Mononuclear cell (primary cell): ENCODE measurements around the gene SYTL3. TPM values are rescaled to one million over a fixed set of nuclear protein-coding genes. Genes with fewer than 3 reads are reported as not detected.

Source experiments
- H3K27me3 ChIP-seq: 2 replicates; pipeline ENCODE4 v1.6.0; 2011; ENCODE audit warnings: low read length, control low read depth; ENCODE audit not compliant: insufficient read depth
- H3K4me1 ChIP-seq: 2 replicates; pipeline ENCODE4 v1.5.1; 2011; ENCODE audit warnings: mild to moderate bottlenecking, low read length, control low read depth; ENCODE audit not compliant: insufficient read depth
- H3K4me3 ChIP-seq: 2 replicates; pipeline ENCODE4 v1.5.1; 2011; ENCODE audit warnings: mild to moderate bottlenecking, low read length, moderate library complexity
- H3K9me3 ChIP-seq: 2 replicates; pipeline ENCODE4 v1.5.1; 2011; ENCODE audit warnings: low read depth, mild to moderate bottlenecking, control low read depth, low read length
- total RNA-seq: library from RNA; depleted of rRNA; stranded (reverse); fragments of >200 nt; gene quantifications from one replicate; pipeline ENCODE4 v1.2.3, GENCODE V29; 2012

The SYTL3 gene
- total RNA-seq, 1 donor, result 35.7 TPM

GRCh38 chr6:158767709-158768108, 117.9 kb downstream of the SYTL3 start:
- no peak overlapping the region for H3K4me3 ChIP-seq
- H3K27me3 ChIP-seq, result no peaks in the 10 kb centered on the region
- peaks cover 13% of the 10 kb centered on the region for H3K4me1 ChIP-seq
- H3K9me3 ChIP-seq, result no peaks in the 10 kb centered on the region

DNA sequence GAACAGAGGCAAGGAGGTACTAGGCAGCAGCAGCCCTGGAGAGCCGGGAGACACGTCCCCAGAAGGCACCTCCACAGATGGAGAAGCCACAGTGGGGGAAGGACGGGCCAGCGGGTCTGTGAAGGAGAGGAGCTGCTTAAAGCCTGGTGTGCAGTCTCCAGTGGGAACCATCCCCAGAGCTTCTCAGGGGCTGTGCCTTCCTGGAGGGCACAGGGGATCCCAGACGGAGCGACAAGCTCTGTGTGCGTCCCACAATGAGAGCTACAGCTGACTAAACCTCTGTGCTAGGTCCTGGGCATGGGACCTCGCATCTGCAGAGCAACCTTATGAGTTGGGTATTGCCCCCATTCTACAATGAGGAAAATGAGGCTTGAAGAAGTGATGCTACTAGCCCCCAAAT, 118.6 kb downstream of the SYTL3 start:
- Histone ChIP-seq H3K4me1 (peaks cover 20% of the 10 kb centered on the region), H3K4me3 (no peak overlapping the region), H3K9me3 (no peaks in the 10 kb centered on the region), H3K27me3 (no peaks in the 10 kb centered on the region)

DNA sequence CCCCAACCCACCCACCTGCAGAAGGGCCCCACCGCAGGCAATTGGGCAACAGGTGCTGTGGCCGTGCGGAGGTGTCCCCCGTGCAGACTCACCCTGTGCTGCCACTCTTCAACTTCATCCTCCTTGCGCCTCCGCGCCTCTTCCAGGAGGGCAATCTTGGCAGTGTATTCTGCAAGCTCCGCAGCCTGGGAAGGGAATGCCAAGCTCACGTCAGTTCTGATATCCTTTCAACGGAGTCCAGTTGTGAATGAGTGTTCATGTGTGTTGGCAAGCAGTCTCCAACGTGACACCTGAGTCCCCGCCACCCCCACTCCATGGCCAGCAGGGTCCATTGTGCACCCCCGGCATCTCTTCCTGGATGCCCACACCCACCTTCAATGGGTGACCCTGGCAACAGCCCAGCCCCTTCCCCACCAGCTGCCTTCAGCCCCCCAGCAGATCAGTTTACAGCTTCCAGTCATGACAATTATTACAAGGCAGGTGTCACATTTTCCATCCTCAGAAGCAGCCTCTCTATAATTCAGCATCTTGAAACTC, 119.4 kb downstream of the SYTL3 start:
- Histone ChIP-seq H3K4me1 (peaks cover 22% of the 10 kb centered on the region), H3K27me3 (no peaks in the 10 kb centered on the region), H3K9me3 (no peaks in the 10 kb centered on the region), H3K4me3 (no peak overlapping the region)

DNA sequence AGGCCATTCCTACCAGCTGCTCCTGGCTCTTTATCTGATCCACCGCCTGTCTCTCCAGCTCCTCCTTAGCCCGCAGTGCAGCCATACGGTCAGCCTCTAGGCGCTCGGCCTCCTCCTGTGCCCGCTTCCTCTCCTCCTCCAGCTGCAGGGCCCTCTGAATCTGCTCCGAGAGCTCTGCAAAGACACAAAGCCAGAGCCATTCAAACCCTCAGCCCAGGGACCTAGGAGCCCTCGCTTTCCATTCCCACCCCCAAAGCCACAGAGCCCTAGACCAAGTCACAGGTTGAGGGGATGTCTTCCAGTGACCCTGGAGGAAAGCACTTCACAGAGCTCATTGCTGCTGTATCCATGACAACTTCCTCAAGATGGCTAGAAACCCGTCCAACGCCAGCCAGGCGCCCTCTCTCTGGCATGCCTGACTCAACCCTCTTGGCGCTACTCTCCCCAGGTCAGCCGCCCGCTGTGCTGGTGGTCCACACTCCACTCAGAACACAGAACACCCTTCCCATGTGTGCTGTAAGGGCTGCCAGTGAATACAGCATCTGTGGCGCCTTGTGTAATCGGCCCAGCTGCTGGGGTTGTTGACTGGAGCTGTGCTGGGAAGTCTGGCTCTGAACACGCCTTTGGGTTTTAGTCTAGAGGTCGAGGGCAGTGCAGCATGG, 120.0 kb downstream of the SYTL3 start:
- no peak overlapping the region for H3K4me3 ChIP-seq
- H3K9me3 ChIP-seq, result no peaks in the 10 kb centered on the region
- H3K4me1 ChIP-seq, result peaks cover 22% of the 10 kb centered on the region
- H3K27me3 ChIP-seq, result no peaks in the 10 kb centered on the region

DNA sequence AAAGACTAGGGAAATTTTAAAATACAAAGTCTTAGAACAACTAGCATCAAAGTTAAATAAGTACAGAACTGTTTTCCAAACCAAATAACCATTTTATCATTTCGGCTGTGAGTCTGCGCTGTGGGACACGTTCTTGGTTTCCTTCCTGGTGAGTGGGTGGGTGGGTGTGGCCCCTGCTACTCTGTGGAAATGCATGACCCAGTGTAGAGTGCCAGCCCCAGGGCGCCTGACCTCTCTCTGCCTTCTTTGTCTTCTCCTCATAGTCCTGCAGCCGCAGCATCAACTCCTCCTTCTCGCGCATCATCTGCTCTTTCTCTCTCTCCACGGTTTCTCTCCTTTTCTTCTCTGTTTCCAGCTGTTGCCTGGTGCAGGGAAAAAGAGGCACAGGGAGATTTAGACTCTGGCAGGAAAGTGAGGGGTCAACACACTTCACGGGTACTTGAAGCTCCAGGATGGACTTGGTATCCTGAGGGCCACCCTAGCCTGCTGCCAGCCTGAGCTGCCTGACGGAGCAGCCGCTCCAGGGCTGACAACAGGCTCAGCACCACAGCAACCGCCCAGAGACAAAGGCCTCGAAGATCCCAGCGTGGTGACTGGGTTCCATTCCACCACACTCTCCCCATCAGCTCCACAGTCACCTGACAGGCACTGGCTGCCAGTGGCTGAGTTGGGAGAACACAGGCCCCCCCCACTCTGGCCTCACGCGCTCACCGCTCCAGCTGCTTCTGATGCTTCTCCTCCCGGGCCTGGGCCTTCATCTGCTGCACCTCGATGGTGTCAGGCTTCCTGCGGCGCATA, 120.9 kb downstream of the SYTL3 start:
- H3K4me1 ChIP-seq, result peaks cover 22% of the 10 kb centered on the region
- no peak overlapping the region for H3K4me3 ChIP-seq
- H3K27me3 ChIP-seq, result no peaks in the 10 kb centered on the region
- H3K9me3 ChIP-seq, result no peaks in the 10 kb centered on the region

GRCh38 chr6:158771399-158772152, 121.7 kb downstream of the SYTL3 start:
- H3K27me3 ChIP-seq, result no peaks in the 10 kb centered on the region
- no peak overlapping the region for H3K4me3 ChIP-seq
- H3K9me3 ChIP-seq, result no peaks in the 10 kb centered on the region
- H3K4me1 ChIP-seq, result peaks cover 22% of the 10 kb centered on the region

GRCh38 chr6:158772172-158772571, 122.3 kb downstream of the SYTL3 start:
- peaks cover 22% of the 10 kb centered on the region for H3K4me1 ChIP-seq
- H3K9me3 ChIP-seq, result no peaks in the 10 kb centered on the region
- no peak overlapping the region for H3K4me3 ChIP-seq
- H3K27me3 ChIP-seq, result no peaks in the 10 kb centered on the region

- H3K27me3 ChIP-seq, result no peaks in the 10 kb centered on the region
- peaks cover 22% of the 10 kb centered on the region for H3K4me1 ChIP-seq
- H3K4me3 ChIP-seq, result no peak overlapping the region
- no peaks in the 10 kb centered on the region for H3K9me3 ChIP-seq
Measured at GRCh38 chr6:158772851-158773371, 123.1 kb downstream of the SYTL3 start.

DNA sequence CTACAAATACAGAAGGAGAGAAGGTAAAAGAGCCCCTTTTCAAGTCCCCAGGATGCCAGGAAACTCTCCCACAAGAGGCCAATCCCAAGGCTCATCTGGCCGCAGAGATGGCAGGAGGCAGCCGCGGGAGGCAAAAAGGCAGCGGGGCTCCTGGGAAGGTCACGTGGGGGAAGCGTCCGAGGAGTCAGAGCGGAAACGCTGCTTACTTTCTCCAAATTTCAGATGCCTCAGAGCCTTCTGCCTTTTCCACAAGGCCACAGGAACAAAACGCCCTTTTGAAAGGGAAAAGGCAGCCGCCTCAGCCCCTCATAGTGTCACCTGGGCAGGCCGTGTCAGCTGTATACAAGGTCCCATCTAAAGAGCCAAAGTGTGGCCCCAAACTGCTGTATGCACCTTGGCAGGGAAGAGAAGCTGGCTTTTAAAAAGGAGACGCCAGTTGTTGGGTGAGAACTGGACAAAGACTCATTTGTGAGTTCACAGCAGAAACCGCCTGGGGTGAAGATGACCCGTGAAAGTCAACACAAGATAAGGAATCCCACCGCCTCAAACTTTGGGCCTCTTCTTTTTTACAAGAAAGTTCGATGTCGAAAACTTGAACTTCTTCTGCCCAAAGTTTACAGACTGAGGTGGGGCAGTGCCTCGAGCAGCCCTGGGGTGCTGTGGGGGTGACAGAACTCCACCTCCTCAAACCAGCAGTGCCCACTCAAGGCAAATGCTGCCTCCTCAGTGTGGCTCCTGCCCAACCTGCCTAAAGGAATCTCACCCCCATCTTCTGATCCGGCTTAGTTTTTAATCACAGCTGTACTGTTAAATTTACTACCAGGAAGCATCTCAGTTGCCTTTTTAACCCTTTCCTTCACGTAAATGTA, 124.0 kb downstream of the SYTL3 start:
- H3K9me3 ChIP-seq, result no peaks in the 10 kb centered on the region
- peaks cover 22% of the 10 kb centered on the region for H3K4me1 ChIP-seq

GRCh38 chr6:158774717-158775449, 125.0 kb downstream of the SYTL3 start:
- no peak overlapping the region for H3K4me3 ChIP-seq
- H3K9me3 ChIP-seq, result no peaks in the 10 kb centered on the region
- H3K4me1 ChIP-seq, result peaks cover 22% of the 10 kb centered on the region
- H3K27me3 ChIP-seq, result no peaks in the 10 kb centered on the region

More for the DNA sequence above, 124.0 kb downstream of the SYTL3 start:
- no peak overlapping the region for H3K4me3 ChIP-seq
- no peaks in the 10 kb centered on the region for H3K27me3 ChIP-seq

GRCh38 chr6:158775832-158776231, 126.0 kb downstream of the SYTL3 start:
- H3K9me3 ChIP-seq, result no peaks in the 10 kb centered on the region
- peaks cover 21% of the 10 kb centered on the region for H3K4me1 ChIP-seq
- H3K4me3 ChIP-seq, result no peak overlapping the region
- H3K27me3 ChIP-seq, result no peaks in the 10 kb centered on the region

DNA sequence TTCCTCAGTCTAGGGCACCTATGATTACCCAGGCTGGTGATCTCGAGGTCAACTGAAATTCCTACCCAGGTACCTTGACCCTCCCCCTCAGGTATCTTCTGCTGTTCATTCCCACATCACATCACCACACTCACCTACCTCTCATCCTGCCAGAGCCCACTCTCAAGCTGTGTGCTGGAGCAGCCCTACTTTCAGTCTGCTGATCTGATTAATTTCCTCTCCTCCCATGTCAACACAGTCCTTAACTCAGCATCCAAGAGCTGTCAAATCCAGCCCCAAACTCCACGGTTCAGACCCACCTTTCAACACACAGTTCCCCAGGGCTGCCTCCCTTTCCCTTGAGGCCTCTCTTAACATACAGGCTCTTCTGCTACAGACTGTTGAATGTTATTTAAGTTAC, 126.9 kb downstream of the SYTL3 start:
- H3K9me3 ChIP-seq, result no peaks in the 10 kb centered on the region
- no peak overlapping the region for H3K4me3 ChIP-seq
- peaks cover 18% of the 10 kb centered on the region for H3K4me1 ChIP-seq
- no peaks in the 10 kb centered on the region for H3K27me3 ChIP-seq

- no peak overlapping the region for H3K4me3 ChIP-seq
- no peaks in the 10 kb centered on the region for H3K9me3 ChIP-seq
- H3K27me3 ChIP-seq, result no peaks in the 10 kb centered on the region
- H3K4me1 ChIP-seq, result peaks cover 12% of the 10 kb centered on the region
Measured at GRCh38 chr6:158777510-158777909, 127.7 kb downstream of the SYTL3 start.
